Stimulated activated CD4-positive, alpha-beta T cell treated with anti-CD3 and anti-CD28 coated beads, Interleukin-1b, Interleukin-23, amount 100 ng/mL, for 1 hour (primary cell): ENCODE results near the gene MARCHF10.

Experiments used
- DNase-seq, 2 donors: peaks; one replicate each; pipeline ENCODE4 v3.0.0-alpha.2; 2020; ENCODE audit warnings: low read depth in 2 of 2

The MARCHF10 gene

GRCh38 chr17:62676952-62677596 is 131.0 kb downstream of the MARCHF10 start:
- DNase-seq: no peak

- no peak for DNase-seq
Observed at GRCh38 chr17:62676231-62676943, 131.7 kb downstream of the MARCHF10 start.

GRCh38 chr17:62675701-62676100 is 132.4 kb downstream of the MARCHF10 start:
- no peak for DNase-seq

- DNase-seq: no peak
Observed at GRCh38 chr17:62675260-62675659, 132.9 kb downstream of the MARCHF10 start.

- DNase-seq: no peak
Observed at GRCh38 chr17:62674841-62675240, 133.3 kb downstream of the MARCHF10 start.

- DNase-seq: no peak
Observed at GRCh38 chr17:62674363-62674739, 133.8 kb downstream of the MARCHF10 start.

- DNase-seq: no peak
Observed at GRCh38 chr17:62673614-62674362, 134.3 kb downstream of the MARCHF10 start.

GRCh38 chr17:62672957-62673356 is 135.2 kb downstream of the MARCHF10 start:
- no peak for DNase-seq

- DNase-seq: no peak
Observed at GRCh38 chr17:62671553-62671952, 136.6 kb downstream of the MARCHF10 start.

GRCh38 chr17:62670202-62670821 is 137.8 kb downstream of the MARCHF10 start:
- no peak for DNase-seq

- DNase-seq: no peak
Observed at GRCh38 chr17:62668091-62668804, 139.9 kb downstream of the MARCHF10 start.

GRCh38 chr17:62666801-62667591 is 141.1 kb downstream of the MARCHF10 start:
- DNase-seq: no peak

GRCh38 chr17:62666061-62666800 is 141.9 kb downstream of the MARCHF10 start:
- no peak for DNase-seq

GRCh38 chr17:62665599-62665998 is 142.5 kb downstream of the MARCHF10 start:
- no peak for DNase-seq

GRCh38 chr17:62664336-62665120 is 143.6 kb downstream of the MARCHF10 start:
- DNase-seq: no peak

- DNase-seq: no peak
Observed at GRCh38 chr17:62663304-62663703, 144.8 kb downstream of the MARCHF10 start.

GRCh38 chr17:62662855-62663254 is 145.3 kb downstream of the MARCHF10 start:
- DNase-seq: no peak

- DNase-seq: no peak
Observed at GRCh38 chr17:62661337-62661736, 146.8 kb downstream of the MARCHF10 start.

- no peak for DNase-seq
Observed at GRCh38 chr17:62660629-62661118, 147.4 kb downstream of the MARCHF10 start.
